WTC11 (cell line): ENCODE data around the gene CLK1. TPM values are rescaled to one million over a fixed set of nuclear protein-coding genes. Genes with fewer than 3 reads are reported as not detected.

Experiments used
- ATAC-seq: fragments of 200-7000 bp; cut with Tn5 transposase; 2 replicates; pipeline ENCODE4 v1.10.0; 2021; ENCODE audit warnings: mild to moderate bottlenecking, moderate library complexity
- CTCF ChIA-PET: fragments of 300-600 bp; sonication (Branson Sonifier 250); formaldehyde crosslinking; loops from one replicate; lab custom pipeline; 2021; ENCODE audit warnings: antibody characterized with exemption; lab: Charles Lee
- POLR2A ChIA-PET: fragments of 350-600 bp; sonication (Branson Sonifier 250); formaldehyde crosslinking; loops from one replicate; lab custom pipeline; 2021; ENCODE audit warnings: antibody characterized with exemption; lab: Charles Lee
- DNase-seq: peaks from one replicate; pipeline ENCODE4 v3.0.0; 2021; ENCODE audit warnings: low spot score
- H3K27ac Mint-ChIP-seq: 2 replicates; pipeline ENCODE4 v1.8.0; 2021; ENCODE audit warnings: mixed read lengths
- H3K27me3 Mint-ChIP-seq: 2 replicates; pipeline ENCODE4 v1.8.0; 2021; ENCODE audit warnings: low read depth, mild to moderate bottlenecking, moderate library complexity, mixed read lengths
- H3K36me3 Mint-ChIP-seq: 2 replicates; pipeline ENCODE4 v1.8.0; 2021; ENCODE audit warnings: mixed read lengths
- H3K4me1 Mint-ChIP-seq: 2 replicates; pipeline ENCODE4 v1.8.0; 2022; ENCODE audit warnings: mixed read lengths
- H3K4me3 Mint-ChIP-seq: 2 replicates; pipeline ENCODE4 v1.8.0; 2021; ENCODE audit warnings: mild to moderate bottlenecking, moderate library complexity, mixed read lengths
- H3K9me3 Mint-ChIP-seq: 2 replicates; pipeline ENCODE4 v1.8.0; 2021; ENCODE audit warnings: mixed read lengths
- CREB1 ChIP-seq: sonication (generic); formaldehyde crosslinking; IDR thresholded peaks from 2 replicates; pipeline ENCODE4 v1.8.0; 2023; ENCODE audit warnings: mild to moderate bottlenecking, missing genetic modification reagents
- FOXJ3 ChIP-seq: sonication (generic); formaldehyde crosslinking; IDR thresholded peaks from 2 replicates; pipeline ENCODE4 v1.9.0; 2021; ENCODE audit warnings: missing genetic modification reagents, mild to moderate bottlenecking, borderline replicate concordance
- FOXK1 ChIP-seq: sonication (generic); formaldehyde crosslinking; IDR thresholded peaks from 2 replicates; pipeline ENCODE4 v1.8.0; 2022; ENCODE audit warnings: mild to moderate bottlenecking, moderate library complexity, missing genetic modification reagents
- IRF2 ChIP-seq: sonication (generic); formaldehyde crosslinking; IDR thresholded peaks from 2 replicates; pipeline ENCODE4 v1.8.0; 2022; ENCODE audit warnings: low read depth, missing genetic modification reagents, borderline replicate concordance
- NFYB ChIP-seq: sonication (generic); formaldehyde crosslinking; conservative IDR thresholded peaks from 2 replicates; pipeline ENCODE4 v1.8.0; 2022; ENCODE audit warnings: low read depth, missing genetic modification reagents
- NR3C1 ChIP-seq: sonication (generic); formaldehyde crosslinking; conservative IDR thresholded peaks from 2 replicates; pipeline ENCODE4 v1.8.1; 2023; ENCODE audit warnings: low read depth, mild to moderate bottlenecking, missing genetic modification reagents
- PRRX2 ChIP-seq: fragments of 250-450 bp; sonication (Bioruptor Pico); IDR thresholded peaks from 2 replicates; pipeline ENCODE4 v1.8.0; 2021; ENCODE audit warnings: mild to moderate bottlenecking
- TEAD1 ChIP-seq: sonication (generic); formaldehyde crosslinking; IDR thresholded peaks from 2 replicates; pipeline ENCODE4 v1.8.0; 2022; ENCODE audit warnings: mild to moderate bottlenecking, missing genetic modification reagents
- ZNF219 ChIP-seq: sonication (generic); formaldehyde crosslinking; IDR thresholded peaks from 2 replicates; pipeline ENCODE4 v1.8.0; 2023; ENCODE audit warnings: missing genetic modification reagents, mild to moderate bottlenecking, borderline replicate concordance
- total RNA-seq: library from RNA; stranded (reverse); gene quantifications from 3 replicates; pipeline ENCODE4 v1.2.3, GENCODE V29; 2021
- TF ChIP-seq, protein P1 (sequence below): sonication (generic); formaldehyde crosslinking; IDR thresholded peaks from 2 replicates; pipeline ENCODE4 v1.8.1; 2023; ENCODE audit warnings: mild to moderate bottlenecking, missing genetic modification reagents
- TF ChIP-seq, protein P2 (sequence below): fragments of 250-450 bp; sonication (Bioruptor Pico); IDR thresholded peaks from 2 replicates; pipeline ENCODE4 v2.1.2; 2022; ENCODE audit warnings: mild to moderate bottlenecking, moderate library complexity
- TF ChIP-seq, protein P3 (sequence below): fragments of 250-450 bp; sonication (Bioruptor Pico); IDR thresholded peaks from 2 replicates; pipeline ENCODE4 v1.9.0; 2021; ENCODE audit warnings: mild to moderate bottlenecking
- TF ChIP-seq, protein P4 (sequence below): sonication (generic); formaldehyde crosslinking; IDR thresholded peaks from 2 replicates; pipeline ENCODE4 v1.8.0; 2022; ENCODE audit warnings: mild to moderate bottlenecking, missing genetic modification reagents
- TF ChIP-seq, protein P5 (sequence below): sonication (generic); formaldehyde crosslinking; conservative IDR thresholded peaks from 2 replicates; pipeline ENCODE4 v1.8.1; 2022; ENCODE audit warnings: mild to moderate bottlenecking, missing genetic modification reagents
- TF ChIP-seq, protein P6 (sequence below): fragments of 250-450 bp; sonication (Bioruptor Pico); IDR thresholded peaks from 2 replicates; pipeline ENCODE4 v1.9.0; 2021; ENCODE audit warnings: mild to moderate bottlenecking
- TF ChIP-seq, protein P7 (sequence below): sonication (generic); formaldehyde crosslinking; IDR thresholded peaks from 2 replicates; pipeline ENCODE4 v1.8.1; 2022; ENCODE audit warnings: mild to moderate bottlenecking, missing genetic modification reagents, moderate library complexity, borderline replicate concordance
- TF ChIP-seq, protein P8 (sequence below): sonication (generic); formaldehyde crosslinking; IDR thresholded peaks from 2 replicates; pipeline ENCODE4 v1.8.1; 2023; ENCODE audit warnings: mild to moderate bottlenecking, missing genetic modification reagents, moderate library complexity
- TF ChIP-seq, protein P9 (sequence below): sonication (generic); formaldehyde crosslinking; conservative IDR thresholded peaks from 2 replicates; pipeline ENCODE4 v1.8.1; 2023; ENCODE audit warnings: mild to moderate bottlenecking, low read depth, missing genetic modification reagents, moderate library complexity

CLK1 gene
- total RNA-seq, 1 experiment from 2014 or later = 25.5 TPM

DNA sequence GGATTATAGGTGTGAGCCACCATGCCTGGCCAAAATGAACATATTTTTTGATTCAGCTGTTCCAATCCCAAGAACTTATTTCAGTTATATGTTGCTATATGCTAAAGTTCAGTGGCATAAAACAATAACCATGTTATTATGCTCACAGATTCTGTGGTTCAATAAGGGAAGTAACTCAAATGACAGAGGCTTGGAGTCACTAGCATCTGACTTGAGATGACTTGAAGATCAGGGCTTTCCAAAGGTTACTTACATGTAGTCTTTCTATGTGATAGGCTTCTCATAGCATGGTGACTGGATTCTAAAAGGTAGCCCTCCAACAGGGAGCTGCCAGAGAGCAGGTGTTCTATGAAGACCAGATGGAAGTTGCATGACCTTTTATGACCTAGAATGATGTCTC, 17.2 kb downstream of the CLK1 start (continued):
- TF ChIP-seq, protein P1, sequence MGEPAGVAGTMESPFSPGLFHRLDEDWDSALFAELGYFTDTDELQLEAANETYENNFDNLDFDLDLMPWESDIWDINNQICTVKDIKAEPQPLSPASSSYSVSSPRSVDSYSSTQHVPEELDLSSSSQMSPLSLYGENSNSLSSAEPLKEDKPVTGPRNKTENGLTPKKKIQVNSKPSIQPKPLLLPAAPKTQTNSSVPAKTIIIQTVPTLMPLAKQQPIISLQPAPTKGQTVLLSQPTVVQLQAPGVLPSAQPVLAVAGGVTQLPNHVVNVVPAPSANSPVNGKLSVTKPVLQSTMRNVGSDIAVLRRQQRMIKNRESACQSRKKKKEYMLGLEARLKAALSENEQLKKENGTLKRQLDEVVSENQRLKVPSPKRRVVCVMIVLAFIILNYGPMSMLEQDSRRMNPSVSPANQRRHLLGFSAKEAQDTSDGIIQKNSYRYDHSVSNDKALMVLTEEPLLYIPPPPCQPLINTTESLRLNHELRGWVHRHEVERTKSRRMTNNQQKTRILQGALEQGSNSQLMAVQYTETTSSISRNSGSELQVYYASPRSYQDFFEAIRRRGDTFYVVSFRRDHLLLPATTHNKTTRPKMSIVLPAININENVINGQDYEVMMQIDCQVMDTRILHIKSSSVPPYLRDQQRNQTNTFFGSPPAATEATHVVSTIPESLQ (CRISPR knock-in tag) = no peak
- TF ChIP-seq, protein P2, sequence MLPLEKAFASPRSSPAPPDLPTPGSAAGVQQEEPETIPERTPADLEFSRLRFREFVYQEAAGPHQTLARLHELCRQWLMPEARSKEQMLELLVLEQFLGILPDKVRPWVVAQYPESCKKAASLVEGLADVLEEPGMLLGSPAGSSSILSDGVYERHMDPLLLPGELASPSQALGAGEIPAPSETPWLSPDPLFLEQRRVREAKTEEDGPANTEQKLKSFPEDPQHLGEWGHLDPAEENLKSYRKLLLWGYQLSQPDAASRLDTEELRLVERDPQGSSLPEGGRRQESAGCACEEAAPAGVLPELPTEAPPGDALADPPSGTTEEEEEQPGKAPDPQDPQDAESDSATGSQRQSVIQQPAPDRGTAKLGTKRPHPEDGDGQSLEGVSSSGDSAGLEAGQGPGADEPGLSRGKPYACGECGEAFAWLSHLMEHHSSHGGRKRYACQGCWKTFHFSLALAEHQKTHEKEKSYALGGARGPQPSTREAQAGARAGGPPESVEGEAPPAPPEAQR (CRISPR knock-in tag) = no peak
- TF ChIP-seq NFYB (no peak), IRF2 (CRISPR knock-in tag) (no peak), FOXJ3 (CRISPR knock-in tag) (no peak)

DNA sequence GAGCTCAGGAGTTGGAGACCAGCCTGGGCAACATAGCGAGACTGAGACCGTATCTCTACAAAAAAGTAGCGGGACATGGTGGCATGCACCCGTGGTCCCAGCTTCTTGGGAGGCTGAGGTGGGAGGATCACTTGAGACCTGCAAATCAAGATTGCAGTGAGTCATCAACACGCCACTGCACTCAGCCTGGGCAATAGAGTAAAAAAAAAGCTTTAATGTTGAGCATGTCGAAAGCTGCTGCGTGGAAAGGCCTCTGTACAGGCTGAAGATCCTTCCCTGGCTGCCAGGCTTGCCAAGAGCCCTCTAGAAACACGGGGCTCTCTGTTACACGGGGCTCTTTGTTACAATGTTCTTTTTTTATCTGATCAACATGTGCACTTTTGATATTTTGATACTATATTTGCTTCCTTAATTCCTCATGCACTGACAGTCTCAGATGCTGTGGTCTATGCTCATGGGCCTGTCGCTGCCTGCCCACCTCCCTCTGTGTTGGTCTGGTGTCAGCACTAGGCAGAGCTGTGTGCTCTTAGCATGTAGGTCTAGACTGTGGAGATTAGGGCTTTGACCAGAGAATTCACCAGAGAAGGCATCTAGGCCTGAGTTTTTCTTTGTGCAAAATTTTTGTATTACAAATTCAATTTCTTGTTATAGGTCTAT, 18.7 kb downstream of the CLK1 start:
- H3K36me3 Mint-ChIP-seq = no peaks in the 10 kb centered on the region
- ChIA-PET POLR2A (no interaction called here), CTCF (interaction anchor here (0.9 kb wide), 1 partner anchor 133 kb away, joined by 3 read pairs; no protein-coding TSS in a partner anchor)
- no peaks in the 10 kb centered on the region for H3K4me1 Mint-ChIP-seq
- no peaks in the 10 kb centered on the region for H3K9me3 Mint-ChIP-seq
- no peak overlapping the region for H3K4me3 Mint-ChIP-seq
- H3K27ac Mint-ChIP-seq = no peak overlapping the region
- no peaks in the 10 kb centered on the region for H3K27me3 Mint-ChIP-seq
- ATAC-seq (no peak), DNase-seq (no peak)
- no peak for TF ChIP-seq ZNF219
- TF ChIP-seq FOXK1 (CRISPR knock-in tag) = no peak
- no peak for TF ChIP-seq TEAD1 (CRISPR knock-in tag)
- TF ChIP-seq, protein P3, sequence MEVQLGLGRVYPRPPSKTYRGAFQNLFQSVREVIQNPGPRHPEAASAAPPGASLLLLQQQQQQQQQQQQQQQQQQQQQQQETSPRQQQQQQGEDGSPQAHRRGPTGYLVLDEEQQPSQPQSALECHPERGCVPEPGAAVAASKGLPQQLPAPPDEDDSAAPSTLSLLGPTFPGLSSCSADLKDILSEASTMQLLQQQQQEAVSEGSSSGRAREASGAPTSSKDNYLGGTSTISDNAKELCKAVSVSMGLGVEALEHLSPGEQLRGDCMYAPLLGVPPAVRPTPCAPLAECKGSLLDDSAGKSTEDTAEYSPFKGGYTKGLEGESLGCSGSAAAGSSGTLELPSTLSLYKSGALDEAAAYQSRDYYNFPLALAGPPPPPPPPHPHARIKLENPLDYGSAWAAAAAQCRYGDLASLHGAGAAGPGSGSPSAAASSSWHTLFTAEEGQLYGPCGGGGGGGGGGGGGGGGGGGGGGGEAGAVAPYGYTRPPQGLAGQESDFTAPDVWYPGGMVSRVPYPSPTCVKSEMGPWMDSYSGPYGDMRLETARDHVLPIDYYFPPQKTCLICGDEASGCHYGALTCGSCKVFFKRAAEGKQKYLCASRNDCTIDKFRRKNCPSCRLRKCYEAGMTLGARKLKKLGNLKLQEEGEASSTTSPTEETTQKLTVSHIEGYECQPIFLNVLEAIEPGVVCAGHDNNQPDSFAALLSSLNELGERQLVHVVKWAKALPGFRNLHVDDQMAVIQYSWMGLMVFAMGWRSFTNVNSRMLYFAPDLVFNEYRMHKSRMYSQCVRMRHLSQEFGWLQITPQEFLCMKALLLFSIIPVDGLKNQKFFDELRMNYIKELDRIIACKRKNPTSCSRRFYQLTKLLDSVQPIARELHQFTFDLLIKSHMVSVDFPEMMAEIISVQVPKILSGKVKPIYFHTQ (CRISPR knock-in tag) = no peak
- TF ChIP-seq, protein P4, sequence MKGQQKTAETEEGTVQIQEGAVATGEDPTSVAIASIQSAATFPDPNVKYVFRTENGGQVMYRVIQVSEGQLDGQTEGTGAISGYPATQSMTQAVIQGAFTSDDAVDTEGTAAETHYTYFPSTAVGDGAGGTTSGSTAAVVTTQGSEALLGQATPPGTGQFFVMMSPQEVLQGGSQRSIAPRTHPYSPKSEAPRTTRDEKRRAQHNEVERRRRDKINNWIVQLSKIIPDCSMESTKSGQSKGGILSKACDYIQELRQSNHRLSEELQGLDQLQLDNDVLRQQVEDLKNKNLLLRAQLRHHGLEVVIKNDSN (CRISPR knock-in tag) = no peak

DNA sequence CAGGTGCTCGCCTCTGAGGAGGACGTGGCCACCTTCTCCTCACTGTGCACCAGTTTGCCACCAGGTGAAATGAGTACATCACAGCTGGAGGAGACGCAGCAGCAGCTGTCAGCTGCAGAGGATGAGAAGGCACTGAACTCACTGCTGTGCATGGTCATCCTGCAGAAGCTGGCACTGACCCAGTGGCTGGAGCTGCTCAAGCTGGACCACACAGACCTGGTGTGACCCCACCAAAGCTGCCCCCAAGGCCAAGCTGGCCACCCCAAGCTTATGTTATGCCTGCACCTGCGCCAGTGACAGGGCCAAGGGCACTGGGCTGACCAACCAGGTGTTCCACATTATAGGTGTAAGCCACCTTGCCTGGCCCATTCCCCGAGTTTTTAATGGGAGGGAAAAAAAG, 19.3 kb downstream of the CLK1 start:
- CTCF ChIA-PET = interaction anchor here (0.9 kb wide), 1 partner anchor 132 kb away, joined by 3 read pairs; no protein-coding TSS in a partner anchor
- TF ChIP-seq, protein P5, sequence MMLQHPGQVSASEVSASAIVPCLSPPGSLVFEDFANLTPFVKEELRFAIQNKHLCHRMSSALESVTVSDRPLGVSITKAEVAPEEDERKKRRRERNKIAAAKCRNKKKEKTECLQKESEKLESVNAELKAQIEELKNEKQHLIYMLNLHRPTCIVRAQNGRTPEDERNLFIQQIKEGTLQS (CRISPR knock-in tag) = no peak
- TF ChIP-seq, protein P6, sequence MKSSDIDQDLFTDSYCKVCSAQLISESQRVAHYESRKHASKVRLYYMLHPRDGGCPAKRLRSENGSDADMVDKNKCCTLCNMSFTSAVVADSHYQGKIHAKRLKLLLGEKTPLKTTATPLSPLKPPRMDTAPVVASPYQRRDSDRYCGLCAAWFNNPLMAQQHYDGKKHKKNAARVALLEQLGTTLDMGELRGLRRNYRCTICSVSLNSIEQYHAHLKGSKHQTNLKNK (CRISPR knock-in tag) = no peak
- TF ChIP-seq TEAD1 (CRISPR knock-in tag) (no peak), PRRX2 (CRISPR knock-in tag) (no peak), NR3C1 (no peak), FOXK1 (CRISPR knock-in tag) (no peak), CREB1 (no peak)
- TF ChIP-seq, protein P7, sequence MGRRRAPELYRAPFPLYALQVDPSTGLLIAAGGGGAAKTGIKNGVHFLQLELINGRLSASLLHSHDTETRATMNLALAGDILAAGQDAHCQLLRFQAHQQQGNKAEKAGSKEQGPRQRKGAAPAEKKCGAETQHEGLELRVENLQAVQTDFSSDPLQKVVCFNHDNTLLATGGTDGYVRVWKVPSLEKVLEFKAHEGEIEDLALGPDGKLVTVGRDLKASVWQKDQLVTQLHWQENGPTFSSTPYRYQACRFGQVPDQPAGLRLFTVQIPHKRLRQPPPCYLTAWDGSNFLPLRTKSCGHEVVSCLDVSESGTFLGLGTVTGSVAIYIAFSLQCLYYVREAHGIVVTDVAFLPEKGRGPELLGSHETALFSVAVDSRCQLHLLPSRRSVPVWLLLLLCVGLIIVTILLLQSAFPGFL = no peak
- TF ChIP-seq, protein P8, sequence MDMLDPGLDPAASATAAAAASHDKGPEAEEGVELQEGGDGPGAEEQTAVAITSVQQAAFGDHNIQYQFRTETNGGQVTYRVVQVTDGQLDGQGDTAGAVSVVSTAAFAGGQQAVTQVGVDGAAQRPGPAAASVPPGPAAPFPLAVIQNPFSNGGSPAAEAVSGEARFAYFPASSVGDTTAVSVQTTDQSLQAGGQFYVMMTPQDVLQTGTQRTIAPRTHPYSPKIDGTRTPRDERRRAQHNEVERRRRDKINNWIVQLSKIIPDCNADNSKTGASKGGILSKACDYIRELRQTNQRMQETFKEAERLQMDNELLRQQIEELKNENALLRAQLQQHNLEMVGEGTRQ (CRISPR knock-in tag) = no peak
- TF ChIP-seq, protein P9, sequence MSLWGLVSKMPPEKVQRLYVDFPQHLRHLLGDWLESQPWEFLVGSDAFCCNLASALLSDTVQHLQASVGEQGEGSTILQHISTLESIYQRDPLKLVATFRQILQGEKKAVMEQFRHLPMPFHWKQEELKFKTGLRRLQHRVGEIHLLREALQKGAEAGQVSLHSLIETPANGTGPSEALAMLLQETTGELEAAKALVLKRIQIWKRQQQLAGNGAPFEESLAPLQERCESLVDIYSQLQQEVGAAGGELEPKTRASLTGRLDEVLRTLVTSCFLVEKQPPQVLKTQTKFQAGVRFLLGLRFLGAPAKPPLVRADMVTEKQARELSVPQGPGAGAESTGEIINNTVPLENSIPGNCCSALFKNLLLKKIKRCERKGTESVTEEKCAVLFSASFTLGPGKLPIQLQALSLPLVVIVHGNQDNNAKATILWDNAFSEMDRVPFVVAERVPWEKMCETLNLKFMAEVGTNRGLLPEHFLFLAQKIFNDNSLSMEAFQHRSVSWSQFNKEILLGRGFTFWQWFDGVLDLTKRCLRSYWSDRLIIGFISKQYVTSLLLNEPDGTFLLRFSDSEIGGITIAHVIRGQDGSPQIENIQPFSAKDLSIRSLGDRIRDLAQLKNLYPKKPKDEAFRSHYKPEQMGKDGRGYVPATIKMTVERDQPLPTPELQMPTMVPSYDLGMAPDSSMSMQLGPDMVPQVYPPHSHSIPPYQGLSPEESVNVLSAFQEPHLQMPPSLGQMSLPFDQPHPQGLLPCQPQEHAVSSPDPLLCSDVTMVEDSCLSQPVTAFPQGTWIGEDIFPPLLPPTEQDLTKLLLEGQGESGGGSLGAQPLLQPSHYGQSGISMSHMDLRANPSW (CRISPR knock-in tag) = no peak

More for the DNA sequence above, 19.3 kb downstream of the CLK1 start:
- no peaks in the 10 kb centered on the region for H3K27me3 Mint-ChIP-seq
- no peaks in the 10 kb centered on the region for H3K4me1 Mint-ChIP-seq
- ATAC-seq (no peak), DNase-seq (no peak)
- no peak overlapping the region for H3K27ac Mint-ChIP-seq
- H3K36me3 Mint-ChIP-seq = no peaks in the 10 kb centered on the region
- H3K9me3 Mint-ChIP-seq = no peaks in the 10 kb centered on the region
- no peak overlapping the region for H3K4me3 Mint-ChIP-seq
- POLR2A ChIA-PET = interaction anchor here (1.0 kb wide), 2 partner anchors 18 to 19 kb away, joined by 3 to 4 read pairs; partner anchors contain the start of gene CLK1
